ENCODE results near the gene TCN1. TPM values are rescaled to one million over a fixed set of nuclear protein-coding genes. Genes with fewer than 3 reads are reported as not detected.
"Not testable (repeated sequence)": the region's sequence is repeated elsewhere in the genome, so short reads cannot be mapped to it uniquely, and the experiment has no call there.

Gene TCN1
- total RNA-seq, 1 experiment from 2014 or later = not detected

GRCh38 chr11:59857439-59858434 is 8.6 kb downstream of the TCN1 start:
- DNase-seq (ENCODE audit: extremely low read depth, low read depth) = peak; percentile 5

GRCh38 chr11:59854871-59855270 is 11.4 kb downstream of the TCN1 start:
- no peak for DNase-seq (ENCODE audit: extremely low read depth, low read depth)

GRCh38 chr11:59851416-59851815 is 14.9 kb downstream of the TCN1 start:
- DNase-seq (ENCODE audit: extremely low read depth, low read depth) = not testable (repeated sequence)

GRCh38 chr11:59849551-59849950 is 16.7 kb downstream of the TCN1 start:
- not testable (repeated sequence) for DNase-seq (ENCODE audit: extremely low read depth, low read depth)

GRCh38 chr11:59849129-59849528 is 17.2 kb downstream of the TCN1 start:
- no peak for DNase-seq (ENCODE audit: extremely low read depth, low read depth)

GRCh38 chr11:59848439-59848838 is 17.8 kb downstream of the TCN1 start:
- DNase-seq (ENCODE audit: extremely low read depth, low read depth) = not testable (repeated sequence)

- DNase-seq (ENCODE audit: extremely low read depth, low read depth) = no peak
Observed at GRCh38 chr11:59847626-59848025, 18.7 kb downstream of the TCN1 start.

GRCh38 chr11:59846556-59846955 is 19.7 kb downstream of the TCN1 start:
- DNase-seq (ENCODE audit: extremely low read depth, low read depth) = no peak

- no peak for DNase-seq (ENCODE audit: extremely low read depth, low read depth)
Observed at GRCh38 chr11:59845399-59845798, 20.9 kb downstream of the TCN1 start, which contains the start of gene CBLIF. Gene CBLIF (minus strand): TSS chr11:59845499. CDS start chr11:59845453, 46 bp downstream.

- no peak for DNase-seq (ENCODE audit: extremely low read depth, low read depth)
Observed at GRCh38 chr11:59842316-59842715, 24.0 kb downstream of the TCN1 start.

GRCh38 chr11:59841514-59841913 is 24.8 kb downstream of the TCN1 start:
- DNase-seq (ENCODE audit: extremely low read depth, low read depth) = no peak

GRCh38 chr11:59839615-59840014 is 26.7 kb downstream of the TCN1 start:
- no peak for DNase-seq (ENCODE audit: extremely low read depth, low read depth)

- DNase-seq (ENCODE audit: extremely low read depth, low read depth) = no peak
Observed at GRCh38 chr11:59833602-59834001, 32.7 kb downstream of the TCN1 start.

- DNase-seq (ENCODE audit: extremely low read depth, low read depth) = no peak
Observed at GRCh38 chr11:59829358-59829757, 36.9 kb downstream of the TCN1 start.

- DNase-seq (ENCODE audit: extremely low read depth, low read depth) = peak; percentile 53
Observed at GRCh38 chr11:59822989-59823566, 43.2 kb downstream of the TCN1 start.

- DNase-seq (ENCODE audit: extremely low read depth, low read depth) = no peak
Observed at GRCh38 chr11:59818572-59818971, 47.7 kb downstream of the TCN1 start.

GRCh38 chr11:59816434-59816833 is 49.9 kb downstream of the TCN1 start:
- DNase-seq (ENCODE audit: extremely low read depth, low read depth) = not testable (repeated sequence)

- no peak for DNase-seq (ENCODE audit: extremely low read depth, low read depth)
Observed at GRCh38 chr11:59815754-59816153, 50.5 kb downstream of the TCN1 start.

GRCh38 chr11:59814021-59814420 is 52.3 kb downstream of the TCN1 start:
- no peak for DNase-seq (ENCODE audit: extremely low read depth, low read depth)

GRCh38 chr11:59813364-59813763 is 52.9 kb downstream of the TCN1 start:
- DNase-seq (ENCODE audit: extremely low read depth, low read depth) = no peak

GRCh38 chr11:59812220-59812619 is 54.1 kb downstream of the TCN1 start:
- DNase-seq (ENCODE audit: extremely low read depth, low read depth) = no peak

- DNase-seq (ENCODE audit: extremely low read depth, low read depth) = no peak
Observed at GRCh38 chr11:59810911-59811259, 55.4 kb downstream of the TCN1 start.

Measured in NCI-H460 (cell line).